H1 (cell line): ENCODE measurements around the gene TMEM45A. TPM values are rescaled to one million over a fixed set of nuclear protein-coding genes. Genes with fewer than 3 reads are reported as not detected.

Experiments
- CTCF ChIA-PET: fragments of 300-600 bp; sonication (Branson Sonifier 250); formaldehyde crosslinking; loops from one replicate; lab custom pipeline; 2021; ENCODE audit not compliant: partially characterized antibody; lab: Charles Lee
- POLR2A ChIA-PET: fragments of 300-600 bp; sonication (Branson Sonifier 250); formaldehyde crosslinking; loops from one replicate; lab custom pipeline; 2021; ENCODE audit warnings: inconsistent platforms; ENCODE audit not compliant: partially characterized antibody; lab: Charles Lee
- DNase-seq, 2 experiments: peaks; one replicate each; pipeline versions ENCODE4 v3.0.0 to v3.0.0-alpha.2; 2010 to 2022; ENCODE audit warnings: low spot score in 2 of 2, low read depth in 1 of 2, mixed read lengths in 1 of 2
- FAIRE-seq: peaks from 2 replicates; lab custom pipeline; 2011; peaks lifted over from hg19 to GRCh38; lab: Jason Lieb, UNC
- H2AFZ ChIP-seq: 2 replicates; pipeline ENCODE4 v1.8.1; 2012; ENCODE audit warnings: low read length, inconsistent platforms
- H2AK5ac ChIP-seq: 2 replicates; pipeline ENCODE4 v1.6.1; 2013; ENCODE audit warnings: low read depth, low read length
- H2BK120ac ChIP-seq: replicated peaks from 2 replicates; pipeline ENCODE3; 2013; ENCODE audit warnings: low read depth, low read length, inconsistent platforms
- H2BK12ac ChIP-seq: 2 replicates; pipeline ENCODE4 v1.6.1; 2013; ENCODE audit warnings: low read depth, low read length
- H2BK15ac ChIP-seq: 2 replicates; pipeline ENCODE4 v1.6.1; 2013; ENCODE audit warnings: low read length
- H2BK20ac ChIP-seq: 2 replicates; pipeline ENCODE4 v1.6.1; 2013; ENCODE audit warnings: low read length
- H2BK5ac ChIP-seq: 2 replicates; pipeline ENCODE4 v1.6.1; 2013; ENCODE audit warnings: low read depth, low read length
- H3K14ac ChIP-seq: 2 replicates; pipeline ENCODE4 v1.6.1; 2013; ENCODE audit warnings: inconsistent platforms; ENCODE audit not compliant: insufficient read length
- H3K18ac ChIP-seq: 2 replicates; pipeline ENCODE4 v1.6.1; 2013; ENCODE audit warnings: low read length; ENCODE audit errors: extremely low read depth
- H3K23ac ChIP-seq: 2 replicates; pipeline ENCODE4 v1.6.1; 2013; ENCODE audit warnings: inconsistent platforms; ENCODE audit not compliant: insufficient read length
- H3K23me2 ChIP-seq: 2 replicates; pipeline ENCODE4 v1.6.1; 2013; ENCODE audit warnings: low read depth, low read length
- H3K27ac ChIP-seq: 2 replicates; pipeline ENCODE4 v1.6.1; 2011; ENCODE audit warnings: low read depth, low read length, inconsistent platforms
- H3K27me3 ChIP-seq, 4 experiments: replicated peaks in 1 of 4; 1 replicate in 1 of 4; 2 replicates in 3 of 4; pipeline versions ENCODE4 v1.6.1 to v1.8.1; 2011 to 2013; ENCODE audit warnings: low read length in 3 of 4, mild to moderate bottlenecking in 3 of 4, inconsistent platforms in 2 of 4, mixed read lengths in 2 of 4, moderate library complexity in 1 of 4; ENCODE audit not compliant: control insufficient read depth in 3 of 4, insufficient read depth in 3 of 4; ENCODE audit errors: extremely low read depth in 1 of 4
- H3K36me3 ChIP-seq, 4 experiments: 2 replicates each; pipeline versions ENCODE4 v1.6.1 to v1.8.1; 2011 to 2013; ENCODE audit warnings: mild to moderate bottlenecking in 4 of 4, low read length in 3 of 4, moderate library complexity in 2 of 4, control low read depth in 1 of 4, inconsistent platforms in 1 of 4; ENCODE audit not compliant: insufficient read depth in 4 of 4, control insufficient read depth in 2 of 4
- H3K4ac ChIP-seq: replicated peaks from 2 replicates; pipeline ENCODE3; 2013; ENCODE audit warnings: low read length, low read depth, mixed read lengths, inconsistent platforms; ENCODE audit not compliant: insufficient read length
- H3K4me1 ChIP-seq, 4 experiments: replicated peaks in 1 of 4; 1 replicate in 1 of 4; 2 replicates in 3 of 4; pipeline versions ENCODE4 v1.6.1 to v1.8.1; 2011 to 2013; ENCODE audit warnings: low read length in 3 of 4, inconsistent platforms in 2 of 4, mixed read lengths in 1 of 4; ENCODE audit not compliant: insufficient read depth in 4 of 4, control insufficient read depth in 3 of 4
- H3K4me2 ChIP-seq, 2 experiments: 2 replicates each; pipeline versions ENCODE4 v1.6.1 to v1.8.1; 2011 to 2013; ENCODE audit warnings: low read depth in 2 of 2, low read length in 2 of 2, control low read depth in 1 of 2, inconsistent platforms in 1 of 2, mild to moderate bottlenecking in 1 of 2; ENCODE audit not compliant: insufficient read depth in 1 of 2
- H3K4me3 ChIP-seq, 4 experiments: fragments of 200-600, 300-600 bp in 1 of 4; sonication (generic), shearing (Covaris generic), sonication (Bioruptor Twin) in 1 of 4; 2 replicates each; pipeline versions ENCODE4 v1.5.1 to v1.8.1; 2011 to 2016; ENCODE audit warnings: low read length in 4 of 4, low read depth in 3 of 4, control low read depth in 2 of 4, inconsistent platforms in 2 of 4, mild to moderate bottlenecking in 2 of 4, mixed read lengths in 1 of 4, moderate library complexity in 1 of 4; ENCODE audit not compliant: insufficient read depth in 2 of 4; ENCODE audit errors: extremely low read depth in 1 of 4
- H3K56ac ChIP-seq: replicated peaks from 2 replicates; pipeline ENCODE3; 2013; ENCODE audit warnings: low read depth, mild to moderate bottlenecking, mixed read lengths, low read length, inconsistent platforms; ENCODE audit not compliant: insufficient read length
- H3K79me1 ChIP-seq: 2 replicates; pipeline ENCODE4 v1.6.1; 2013; ENCODE audit warnings: low read depth, low read length, control low read depth
- H3K79me2 ChIP-seq, 2 experiments: 2 replicates each; pipeline versions ENCODE4 v1.6.1 to v1.8.1; 2012 to 2013; ENCODE audit warnings: low read length in 2 of 2, mild to moderate bottlenecking in 2 of 2, inconsistent platforms in 1 of 2; ENCODE audit not compliant: insufficient read depth in 2 of 2, control insufficient read depth in 1 of 2
- H3K9ac ChIP-seq, 4 experiments: replicated peaks in 1 of 4; 1 replicate in 1 of 4; 2 replicates in 3 of 4; pipeline versions ENCODE4 v1.6.1 to v1.8.1; 2011 to 2013; ENCODE audit warnings: low read depth in 3 of 4, low read length in 3 of 4, control low read depth in 2 of 4, mild to moderate bottlenecking in 2 of 4, moderate library complexity in 2 of 4, inconsistent platforms in 1 of 4; ENCODE audit errors: extremely low read depth in 1 of 4
- H3K9me3 ChIP-seq, 2 experiments: 2 replicates each; pipeline versions ENCODE4 v1.6.1 to v1.8.1; 2012 to 2013; ENCODE audit warnings: mild to moderate bottlenecking in 2 of 2, moderate library complexity in 2 of 2, control low read depth in 1 of 2, inconsistent platforms in 1 of 2, low read depth in 1 of 2, low read length in 1 of 2, mixed read lengths in 1 of 2; ENCODE audit not compliant: insufficient read depth in 2 of 2
- H4K20me1 ChIP-seq, 2 experiments: replicated peaks in 1 of 2; 2 replicates each; pipeline versions ENCODE3 to v1.8.1; 2011 to 2013; ENCODE audit warnings: inconsistent platforms in 2 of 2, low read length in 2 of 2, mild to moderate bottlenecking in 1 of 2; ENCODE audit not compliant: insufficient read depth in 2 of 2, control insufficient read depth in 1 of 2
- H4K5ac ChIP-seq: 2 replicates; pipeline ENCODE4 v1.6.1; 2013; ENCODE audit warnings: low read length, low read depth, mixed read lengths, inconsistent platforms; ENCODE audit not compliant: insufficient read length
- H4K8ac ChIP-seq: 2 replicates; pipeline ENCODE4 v1.8.0; 2013; ENCODE audit warnings: mild to moderate bottlenecking, moderate library complexity, low read length, inconsistent platforms; ENCODE audit not compliant: insufficient read depth; ENCODE audit errors: extremely low read depth
- H4K91ac ChIP-seq: replicated peaks from 2 replicates; pipeline ENCODE3; 2013; ENCODE audit warnings: low read length, mixed read lengths, inconsistent platforms; ENCODE audit not compliant: insufficient read length
- KDM1A ChIP-seq: fragments of 200-600, 300-600 bp; sonication (generic); IDR thresholded peaks from 2 replicates; pipeline ENCODE4 v1.7.1; 2016; ENCODE audit warnings: mild to moderate bottlenecking, low read length, borderline replicate concordance
- RAD21 ChIP-seq, 2 experiments: IDR thresholded peaks in 1 of 2; conservative IDR thresholded peaks in 1 of 2; 2 replicates each; pipeline ENCODE4 v1.6.1; 2011; ENCODE audit warnings: low read depth in 2 of 2, low read length in 2 of 2, improper control_type of control experiment in 1 of 2, inconsistent platforms in 1 of 2, mild to moderate bottlenecking in 1 of 2, moderate library complexity in 1 of 2
- RFX5 ChIP-seq: IDR thresholded peaks from 2 replicates; pipeline ENCODE4 v1.6.1; 2011; ENCODE audit warnings: low read depth, low read length, improper control_type of control experiment, borderline replicate concordance
- SIN3A ChIP-seq, 2 experiments: IDR thresholded peaks in 1 of 2; conservative IDR thresholded peaks in 1 of 2; 2 replicates each; pipeline ENCODE4 v1.6.1; 2011 to 2012; ENCODE audit warnings: low read length in 2 of 2, improper control_type of control experiment in 1 of 2, low read depth in 1 of 2, mild to moderate bottlenecking in 1 of 2
- TAF7 ChIP-seq: optimal IDR thresholded peaks from 2 replicates; pipeline ENCODE3; 2011; ENCODE audit warnings: low read depth, mild to moderate bottlenecking, inconsistent platforms, low read length, moderate library complexity, borderline replicate concordance
- TEAD4 ChIP-seq: IDR thresholded peaks from 2 replicates; pipeline ENCODE4 v1.6.1; 2012; ENCODE audit warnings: low read depth, low read length, inconsistent platforms, mixed read lengths
- WGBS, 2 experiments: shearing (Covaris generic) in 1 of 2; methylation state at CpG; one replicate each; pipeline versions ENCODE4 v1.1.6 to v1.1.7; 2013 to 2015; ENCODE audit warnings: low lambda C conversion rate in 2 of 2, mixed read lengths in 2 of 2, inconsistent platforms in 1 of 2, low coverage in 1 of 2, missing lambda C conversion rate in 1 of 2; ENCODE audit not compliant: insufficient replicate concordance in 2 of 2, insufficient coverage in 1 of 2, insufficient read length in 1 of 2; ENCODE audit errors: extremely low coverage in 1 of 2, missing lambda C conversion rate in 1 of 2; 5-methylcytosine and 5-hydroxymethylcytosine counted together
- polyA plus RNA-seq, 7 experiments: library from polyadenylated mRNA; depleted of rRNA in 3 of 7; stranded (reverse) in 5 of 7; unstranded in 2 of 7; fragments of >200 nt in 5 of 7; fragments of 200-250 nt in 2 of 7; gene quantifications; 1 replicate in 5 of 7; 2 replicates in 1 of 7; 4 replicates in 1 of 7; pipeline versions ENCODE4 v1.2.1 to v1.2.3, GENCODE V29; 2011 to 2013; ENCODE audit warnings: missing spikeins in 2 of 7, mixed read lengths in 2 of 7
- total RNA-seq: library from RNA; stranded (reverse); fragmentation: NEBNext Ultra II Directional; extraction: Animal tissue kit (Norgen Biotek cat#: 25700); gene quantifications from 2 replicates; pipeline ENCODE4 v1.2.1, GENCODE V29; 2021
- TF ChIP-seq, protein P1 (sequence below), 3 experiments: IDR thresholded peaks; 1 replicate in 2 of 3; 2 replicates in 1 of 3; pipeline versions ENCODE4 v1.5.1 to v1.6.1; 2011; ENCODE audit warnings: low read length in 3 of 3, mild to moderate bottlenecking in 3 of 3, inconsistent platforms in 2 of 3, low read depth in 1 of 3, moderate library complexity in 1 of 3; ENCODE audit not compliant: insufficient read depth in 1 of 3; ENCODE audit errors: control extremely low read depth in 1 of 3

TMEM45A gene
- total and polyA plus RNA-seq, 2 of the 8 experiments (the other 6 are each of a cell fraction or from before 2014, with no cell fraction given) = 12.9 to 14.2 TPM

DNA sequence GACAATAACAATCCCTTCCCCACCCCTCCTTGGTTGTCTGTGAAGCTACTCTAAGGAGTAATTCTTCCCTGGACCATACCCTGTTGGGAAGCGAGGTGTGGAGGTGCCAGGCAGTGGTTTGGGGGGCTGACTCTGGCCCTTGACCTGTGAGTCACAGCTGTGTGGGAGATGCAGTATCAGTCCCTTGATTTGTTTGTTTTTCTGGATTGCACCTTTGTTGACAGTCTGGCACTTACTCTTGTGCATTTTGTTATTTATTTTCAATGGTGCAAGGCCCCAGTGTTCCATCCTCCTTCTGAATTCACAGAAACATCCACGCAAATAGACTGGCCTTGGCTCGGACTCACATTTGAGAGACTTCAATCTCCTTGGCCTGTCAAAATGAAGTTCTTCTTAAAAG is 29.7 kb downstream of the TMEM45A start:
- H2AK5ac ChIP-seq = no peak overlapping the region
- CTCF ChIA-PET = interaction anchor here (0.9 kb wide), 1 partner anchor 68 kb away, joined by 3 read pairs; no protein-coding TSS in a partner anchor
- H3K4me1 ChIP-seq = no peaks in the 10 kb centered on the region
- H3K27ac ChIP-seq = no peak overlapping the region
- WGBS, 2 experiments = 92% methylated on average over 3 of the region's 3 CpGs; no CpG with 5 or more reads in 1 of the 2 experiments
- H3K23ac ChIP-seq = no peak overlapping the region
- H2BK5ac ChIP-seq = no peak overlapping the region
- no peaks in the 10 kb centered on the region for H3K9me3 ChIP-seq
- no peak overlapping the region for H2BK20ac ChIP-seq
- H4K5ac ChIP-seq = no peak overlapping the region
- no peak overlapping the region for H3K56ac ChIP-seq
- no peaks in the 10 kb centered on the region for H4K20me1 ChIP-seq
- H3K79me1 ChIP-seq = no peaks in the 10 kb centered on the region
- H3K23me2 ChIP-seq = peaks cover 2% of the 10 kb centered on the region; the same call in 1 of the 2 replicates
- H4K8ac ChIP-seq = no peak overlapping the region
- no peak overlapping the region for H3K4ac ChIP-seq
- no peak for FAIRE-seq
- no peak overlapping the region for H3K4me3 ChIP-seq
- no peak overlapping the region for H3K9ac ChIP-seq
- H2BK12ac ChIP-seq = no peak overlapping the region
- no peaks in the 10 kb centered on the region for H3K79me2 ChIP-seq
- H4K91ac ChIP-seq = no peak overlapping the region
- no peak for TF ChIP-seq RFX5
- TF ChIP-seq KDM1A = no peak
- TF ChIP-seq, protein P1, sequence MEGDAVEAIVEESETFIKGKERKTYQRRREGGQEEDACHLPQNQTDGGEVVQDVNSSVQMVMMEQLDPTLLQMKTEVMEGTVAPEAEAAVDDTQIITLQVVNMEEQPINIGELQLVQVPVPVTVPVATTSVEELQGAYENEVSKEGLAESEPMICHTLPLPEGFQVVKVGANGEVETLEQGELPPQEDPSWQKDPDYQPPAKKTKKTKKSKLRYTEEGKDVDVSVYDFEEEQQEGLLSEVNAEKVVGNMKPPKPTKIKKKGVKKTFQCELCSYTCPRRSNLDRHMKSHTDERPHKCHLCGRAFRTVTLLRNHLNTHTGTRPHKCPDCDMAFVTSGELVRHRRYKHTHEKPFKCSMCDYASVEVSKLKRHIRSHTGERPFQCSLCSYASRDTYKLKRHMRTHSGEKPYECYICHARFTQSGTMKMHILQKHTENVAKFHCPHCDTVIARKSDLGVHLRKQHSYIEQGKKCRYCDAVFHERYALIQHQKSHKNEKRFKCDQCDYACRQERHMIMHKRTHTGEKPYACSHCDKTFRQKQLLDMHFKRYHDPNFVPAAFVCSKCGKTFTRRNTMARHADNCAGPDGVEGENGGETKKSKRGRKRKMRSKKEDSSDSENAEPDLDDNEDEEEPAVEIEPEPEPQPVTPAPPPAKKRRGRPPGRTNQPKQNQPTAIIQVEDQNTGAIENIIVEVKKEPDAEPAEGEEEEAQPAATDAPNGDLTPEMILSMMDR (IDR thresholded peaks at IDR 0.05; ENCODE audit: control extremely low read depth in 1 of 3, insufficient read depth in 1 of 3, low read depth in 1 of 3, low read length in 3 of 3) = no peak
- no peak for TF ChIP-seq TAF7
- TF ChIP-seq TEAD4 = no peak
- TF ChIP-seq RAD21 (IDR thresholded peaks at IDR 0.05 in 1 of 2, conservative IDR thresholded peaks at IDR 0.05 in 1 of 2; ENCODE audit: low read depth in 2 of 2, low read length in 2 of 2) = no peak
- TF ChIP-seq SIN3A (conservative IDR thresholded peaks at IDR 0.05 in 1 of 2, IDR thresholded peaks at IDR 0.05 in 1 of 2; ENCODE audit: low read depth in 1 of 2, low read length in 2 of 2) = no peak
- no peaks in the 10 kb centered on the region for H3K27me3 ChIP-seq
- no peak overlapping the region for H3K4me2 ChIP-seq
- POLR2A ChIA-PET = interaction anchor here (0.9 kb wide), 1 partner anchor 10 kb away, joined by 3 read pairs; no protein-coding TSS in a partner anchor
- DNase-seq = no peak
- no peak overlapping the region for H2AFZ ChIP-seq
- no peak overlapping the region for H3K14ac ChIP-seq
- no peak overlapping the region for H2BK15ac ChIP-seq
- H2BK120ac ChIP-seq = no peak overlapping the region
- no peak overlapping the region for H3K18ac ChIP-seq
- H3K36me3 ChIP-seq = no peaks in the 10 kb centered on the region
